Spleen (tissue), 7 donors: ENCODE measurements around the gene HRH2.

Experiments
- CTCF ChIP-seq, 11 experiments: fragments of 200-600 bp in 7 of 11; fragments of 450-650 bp in 4 of 11; sonication (generic) in 4 of 11; IDR thresholded peaks in 8 of 11; conservative IDR thresholded peaks in 3 of 11; 1 replicate in 7 of 11; 2 replicates in 4 of 11; pipeline versions ENCODE4 v1.4.0 to v1.8.0; 2016 to 2021; ENCODE audit warnings: antibody characterized with exemption in 11 of 11, inconsistent platforms in 4 of 11, mild to moderate bottlenecking in 1 of 11
- POLR2A ChIP-seq, 3 donors: fragments of 450-650 bp; IDR thresholded peaks; one replicate each; pipeline ENCODE4 v1.5.1; 2017; ENCODE audit warnings: antibody characterized with exemption in 3 of 3, mild to moderate bottlenecking in 1 of 3
- POLR2AphosphoS5 ChIP-seq, 3 donors: sonication (generic); formaldehyde crosslinking; IDR thresholded peaks; one replicate each; pipeline ENCODE4 v1.5.1; 2017; ENCODE audit warnings: antibody characterized with exemption in 3 of 3
- donor health status: DM: no; HTN: no; CAD: no; lungs with moderate emphysema.
- donor health status: DM: no; HTN: no; CAD: no.
- donor health status: DM: no; HTN: no; CAD: no.

DNA sequence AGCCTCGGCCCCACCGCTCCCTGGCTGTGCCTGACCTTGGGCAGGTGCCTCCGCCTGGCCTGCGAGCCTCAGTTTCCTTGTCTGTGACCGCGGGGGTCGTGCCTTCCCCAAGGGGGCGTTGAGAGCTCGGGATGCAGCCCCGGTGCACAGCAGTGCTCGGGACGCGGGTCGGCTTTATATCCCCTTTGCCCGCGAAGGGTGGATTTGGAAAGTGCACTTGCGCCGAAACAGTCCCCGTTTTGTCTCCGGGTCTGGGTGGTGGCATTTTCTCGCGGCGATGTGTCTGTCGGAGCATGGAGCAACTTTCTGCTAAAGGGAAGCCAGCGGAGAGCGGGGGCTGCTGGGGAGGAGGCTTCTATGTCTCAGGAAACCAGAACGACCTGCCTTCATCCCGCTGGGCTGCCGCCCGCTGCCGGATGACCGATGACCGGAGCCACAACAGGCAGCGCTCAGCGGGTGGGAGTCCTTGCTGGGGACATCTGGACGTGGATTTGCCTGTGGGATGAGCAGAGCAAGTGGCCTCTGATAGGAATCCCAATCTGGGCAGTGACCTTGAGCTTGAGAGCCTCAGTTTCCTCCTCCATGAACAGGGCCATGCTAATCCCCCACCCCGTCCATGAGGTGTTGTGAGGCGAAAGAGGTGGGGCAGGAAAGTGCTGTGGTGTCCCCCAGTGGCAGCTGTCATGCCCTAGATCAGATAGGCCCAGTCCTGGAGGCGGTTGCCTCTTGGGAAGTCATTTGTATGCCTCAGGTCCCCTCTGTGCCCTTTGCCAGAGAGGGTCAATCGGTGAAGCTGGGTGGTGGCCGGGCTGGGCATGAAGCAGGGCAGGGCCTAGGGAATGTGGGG lies 651 bp downstream of the HRH2 start:
- TF ChIP-seq POLR2A (IDR thresholded peaks at IDR 0.05) (no peak), CTCF (IDR thresholded peaks at IDR 0.05 in 8 of 11, conservative IDR thresholded peaks at IDR 0.05 in 3 of 11) (no peak), POLR2AphosphoS5 (IDR thresholded peaks at IDR 0.05) (peak in 1 of 3 donors; percentile 41)
